DND-41 (cell line): ENCODE measurements around the gene MAEL.

Source experiments
- ATAC-seq: fragments of 200-7000 bp; cut with Tn5 transposase; 3 replicates; pipeline ENCODE4 v1.9.1; 2021; ENCODE audit warnings: low read depth; ENCODE audit not compliant: insufficient read depth
- DNase-seq: peaks from one replicate; pipeline ENCODE4 v3.0.0-alpha.2; 2020
- H2AFZ ChIP-seq: 2 replicates; pipeline ENCODE4 v1.6.0; 2012; ENCODE audit warnings: low read depth, low read length
- H3K27ac ChIP-seq: 2 replicates; pipeline ENCODE4 v1.5.1; 2012; ENCODE audit warnings: low read length, inconsistent platforms
- H3K27me3 ChIP-seq: fragments of 200-600 bp; sonication (generic); 2 replicates; pipeline ENCODE4 v1.6.0; 2012; ENCODE audit warnings: low read length, mild to moderate bottlenecking, inconsistent platforms; ENCODE audit not compliant: insufficient read depth, poor library complexity
- H3K36me3 ChIP-seq: 2 replicates; pipeline ENCODE4 v1.5.1; 2012; ENCODE audit warnings: low read length, inconsistent platforms; ENCODE audit not compliant: insufficient read depth
- H3K4me1 ChIP-seq: 2 replicates; pipeline ENCODE4 v1.5.1; 2012; ENCODE audit warnings: mild to moderate bottlenecking, low read length; ENCODE audit not compliant: insufficient read depth
- H3K4me2 ChIP-seq: 2 replicates; pipeline ENCODE4 v1.6.0; 2012; ENCODE audit warnings: mild to moderate bottlenecking, moderate library complexity, low read length, inconsistent platforms; ENCODE audit not compliant: insufficient read depth
- H3K4me3 ChIP-seq, 2 experiments: fragments of 200-600 bp in 1 of 2; shearing (Covaris generic) in 1 of 2; 2 replicates each; pipeline ENCODE4 v1.5.1; 2012 to 2016; ENCODE audit warnings: inconsistent platforms in 2 of 2, low read length in 2 of 2, mild to moderate bottlenecking in 2 of 2, low read depth in 1 of 2, moderate library complexity in 1 of 2
- H3K79me2 ChIP-seq: 2 replicates; pipeline ENCODE4 v1.6.0; 2012; ENCODE audit warnings: low read length, inconsistent platforms; ENCODE audit not compliant: insufficient read depth
- H3K9ac ChIP-seq: 2 replicates; pipeline ENCODE4 v1.6.0; 2012; ENCODE audit warnings: low read depth, mild to moderate bottlenecking, inconsistent platforms, low read length, moderate library complexity
- H3K9me3 ChIP-seq: 2 replicates; pipeline ENCODE4 v1.5.1; 2012; ENCODE audit warnings: low read length, moderate library complexity, mild to moderate bottlenecking, inconsistent platforms; ENCODE audit not compliant: insufficient read depth, severe bottlenecking
- H4K20me1 ChIP-seq: 2 replicates; pipeline ENCODE4 v1.6.0; 2012; ENCODE audit warnings: low read length; ENCODE audit not compliant: insufficient read depth
- CTCF ChIP-seq: IDR thresholded peaks from 2 replicates; pipeline ENCODE4 v1.5.1; 2012; ENCODE audit warnings: borderline replicate concordance, low read length, moderate library complexity, mild to moderate bottlenecking; ENCODE audit not compliant: poor library complexity, severe bottlenecking; ENCODE audit errors: extremely low read depth
- EZH2 ChIP-seq: IDR thresholded peaks from 3 replicates; pipeline ENCODE4 v1.6.1; 2012; ENCODE audit warnings: borderline replicate concordance, low read depth, mild to moderate bottlenecking, moderate library complexity, low read length, inconsistent platforms; ENCODE audit not compliant: severe bottlenecking

Gene MAEL

GRCh38 chr1:167056529-167057231 lies 67.6 kb downstream of the MAEL start:
- ATAC-seq (peak; percentile 29), DNase-seq (no peak)
- Histone ChIP-seq H4K20me1 (no peaks in the 10 kb centered on the region), H3K9ac (no peak overlapping the region), H3K36me3 (no peaks in the 10 kb centered on the region), H3K27me3 (no peaks in the 10 kb centered on the region), H3K4me1 (peaks cover 12% of the 10 kb centered on the region), H2AFZ (no peak overlapping the region), H3K79me2 (no peaks in the 10 kb centered on the region), H3K4me2 (no peak overlapping the region), H3K9me3 (no peaks in the 10 kb centered on the region), H3K4me3 (no peak overlapping the region), H3K27ac (no peak overlapping the region)
- TF ChIP-seq EZH2 (no peak), CTCF (no peak)

GRCh38 chr1:167057241-167057688 lies 68.2 kb downstream of the MAEL start:
- Histone ChIP-seq H2AFZ (no peak overlapping the region), H3K27me3 (no peaks in the 10 kb centered on the region), H3K4me1 (peaks cover 12% of the 10 kb centered on the region), H3K36me3 (no peaks in the 10 kb centered on the region), H3K9me3 (no peaks in the 10 kb centered on the region), H3K4me2 (no peak overlapping the region), H3K9ac (no peak overlapping the region), H4K20me1 (no peaks in the 10 kb centered on the region), H3K27ac (no peak overlapping the region), H3K4me3 (no peak overlapping the region), H3K79me2 (no peaks in the 10 kb centered on the region)
- peak; percentile 76 for ATAC-seq
- TF ChIP-seq CTCF, result peak; percentile 87
- TF ChIP-seq EZH2, result no peak
- DNase-seq, result peak; percentile 68

- no peaks in the 10 kb centered on the region for H4K20me1 ChIP-seq
- DNase-seq (peak; percentile 84), ATAC-seq (peak; percentile 72)
- no peaks in the 10 kb centered on the region for H3K36me3 ChIP-seq
- no peaks in the 10 kb centered on the region for H3K27me3 ChIP-seq
- H3K9me3 ChIP-seq, result no peaks in the 10 kb centered on the region
- H3K4me2 ChIP-seq, result peak overlapping the region; percentile 62
- H3K4me1 ChIP-seq, result peaks cover 12% of the 10 kb centered on the region
- peak overlapping the region in 1 of 2 experiments; percentile 50; a peak in 2 of 4 replicates for H3K4me3 ChIP-seq
- H3K79me2 ChIP-seq, result no peaks in the 10 kb centered on the region
- peak overlapping the region; percentile 95 for H2AFZ ChIP-seq
- H3K27ac ChIP-seq, result peak overlapping the region; percentile 76
- peak overlapping the region; percentile 43 for H3K9ac ChIP-seq
- TF ChIP-seq CTCF (peak; percentile 99), EZH2 (no peak)
These were observed 70.1 kb downstream of the MAEL start for GRCh38 chr1:167059045-167059808.
